ENCODE data around the gene UBE2F.

Gene UBE2F

DNA sequence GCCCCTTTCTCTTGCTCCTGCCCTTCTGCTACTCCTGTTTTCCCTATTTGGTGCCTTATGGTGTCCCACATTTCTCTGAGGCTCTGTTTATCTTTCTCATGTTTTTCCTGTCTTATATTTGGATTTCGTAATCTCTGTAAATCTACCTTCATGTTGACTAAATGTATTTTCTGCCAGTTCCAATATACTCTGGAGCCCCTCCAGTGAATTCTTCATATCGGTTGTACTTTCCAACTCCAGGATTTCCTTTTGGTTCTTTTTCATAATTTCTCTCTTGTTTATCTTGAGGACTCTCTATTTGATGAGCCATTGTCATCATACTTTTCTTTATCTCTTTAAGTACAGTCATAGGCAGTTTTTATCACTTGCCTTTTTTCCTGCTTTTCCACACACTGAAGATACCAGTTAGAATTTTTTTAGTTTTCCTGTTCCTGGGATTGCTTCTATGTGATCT lies 113.1 kb downstream of the UBE2F start:
- no peak for DNase-seq (ENCODE audit: low read depth in 2 of 2)

DNA sequence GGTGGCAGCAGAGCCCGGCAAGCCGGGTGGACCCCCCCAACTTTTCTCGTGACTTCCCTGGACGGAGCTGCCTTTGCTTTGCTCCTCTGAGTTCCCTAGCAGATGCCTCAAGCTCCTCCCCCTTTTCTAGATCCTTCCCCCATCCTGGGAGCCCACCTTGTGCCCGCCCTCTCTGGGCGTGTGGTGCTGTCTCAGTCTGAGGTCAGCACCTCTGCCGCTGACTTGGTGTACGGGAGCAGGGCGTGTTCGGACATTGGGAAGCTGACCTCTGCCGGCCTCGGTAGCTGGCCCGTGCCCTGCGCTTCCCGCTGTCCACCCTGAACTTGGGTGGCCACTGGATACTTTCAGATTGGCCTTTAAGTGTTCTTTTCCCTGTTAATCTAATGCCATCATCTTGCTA lies 113.7 kb downstream of the UBE2F start:
- no peak for DNase-seq (ENCODE audit: low read depth in 2 of 2)

DNA sequence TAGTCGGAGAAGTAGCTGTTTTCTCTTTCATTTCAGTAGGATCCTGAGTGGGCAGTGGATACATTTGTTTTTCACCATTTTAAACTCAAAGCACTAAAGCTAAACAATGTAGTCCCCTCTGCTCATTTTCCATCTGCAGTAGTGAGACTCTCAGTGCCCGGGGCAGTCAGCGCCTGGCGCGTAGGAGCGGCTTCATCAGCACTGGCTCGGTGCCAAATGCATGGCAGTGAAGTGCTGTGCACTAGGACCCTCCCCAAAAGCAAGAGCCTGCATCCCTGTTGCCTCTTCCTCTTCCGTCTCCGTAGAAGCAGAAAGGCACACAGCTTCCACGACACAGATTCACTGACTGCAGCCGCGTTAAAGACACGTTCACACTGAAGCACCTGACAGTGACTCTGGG lies 114.3 kb downstream of the UBE2F start:
- DNase-seq (ENCODE audit: low read depth in 2 of 2) = no peak

DNA sequence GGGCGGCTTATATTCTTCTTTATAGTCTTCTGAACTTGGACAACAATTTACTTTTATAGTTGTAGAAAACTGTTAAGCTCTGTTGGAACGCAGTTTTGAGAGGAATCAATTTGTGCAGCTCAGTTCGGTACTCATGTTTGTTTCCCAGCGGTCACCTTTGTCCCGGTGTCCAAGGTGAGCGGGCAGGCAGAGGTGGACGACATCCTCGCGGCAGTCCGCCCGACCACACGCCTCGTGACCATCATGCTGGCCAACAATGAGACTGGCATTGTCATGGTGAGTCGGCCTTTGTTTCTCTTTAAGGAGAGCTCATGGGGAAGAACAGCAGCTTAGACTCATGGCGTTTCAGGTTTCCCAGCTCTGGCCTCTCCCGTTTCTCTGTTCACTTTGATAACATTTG lies 114.7 kb downstream of the UBE2F start:
- DNase-seq (ENCODE audit: low read depth in 2 of 2) = no peak

DNA sequence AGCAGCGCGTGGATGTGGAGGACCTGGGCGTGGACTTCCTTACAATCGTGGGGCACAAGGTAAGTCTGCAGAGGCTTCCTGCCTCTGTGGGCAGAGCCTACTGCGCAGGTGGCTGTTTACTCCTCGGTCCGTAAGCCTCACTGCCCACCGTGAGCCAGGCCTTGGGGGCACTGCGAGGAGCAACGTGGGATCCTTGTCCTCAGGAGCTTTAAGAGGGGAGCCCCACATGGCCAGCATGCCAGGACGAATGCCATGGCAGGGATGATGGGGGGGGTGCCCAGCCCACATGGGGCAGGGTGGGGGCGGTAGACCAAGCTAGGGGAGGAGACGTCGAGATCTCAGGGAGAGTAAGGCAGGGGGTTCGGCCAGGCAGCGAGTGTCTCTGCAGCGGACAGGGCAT lies 115.3 kb downstream of the UBE2F start:
- DNase-seq (ENCODE audit: low read depth in 2 of 2) = no peak

DNA sequence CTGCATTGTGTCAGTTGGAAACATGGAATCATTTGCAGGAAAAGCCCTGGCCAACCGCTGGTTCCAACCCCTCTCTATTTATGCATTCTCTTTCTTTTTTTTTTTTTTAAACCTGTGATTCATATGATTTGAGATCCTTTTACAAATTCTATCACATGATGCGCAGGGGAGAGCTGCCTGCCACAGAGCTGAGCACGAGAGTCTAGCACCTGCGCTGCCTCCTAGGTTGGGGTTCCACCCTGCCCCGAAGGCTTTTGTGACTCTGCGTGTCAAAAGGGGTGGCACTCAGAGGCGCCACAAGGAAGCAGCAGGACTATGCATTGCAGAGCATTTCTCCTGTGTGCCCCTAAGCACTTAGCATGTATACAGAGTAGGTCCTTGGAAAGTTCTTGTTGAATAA lies 116.0 kb downstream of the UBE2F start:
- DNase-seq (ENCODE audit: low read depth in 2 of 2) = no peak

DNA sequence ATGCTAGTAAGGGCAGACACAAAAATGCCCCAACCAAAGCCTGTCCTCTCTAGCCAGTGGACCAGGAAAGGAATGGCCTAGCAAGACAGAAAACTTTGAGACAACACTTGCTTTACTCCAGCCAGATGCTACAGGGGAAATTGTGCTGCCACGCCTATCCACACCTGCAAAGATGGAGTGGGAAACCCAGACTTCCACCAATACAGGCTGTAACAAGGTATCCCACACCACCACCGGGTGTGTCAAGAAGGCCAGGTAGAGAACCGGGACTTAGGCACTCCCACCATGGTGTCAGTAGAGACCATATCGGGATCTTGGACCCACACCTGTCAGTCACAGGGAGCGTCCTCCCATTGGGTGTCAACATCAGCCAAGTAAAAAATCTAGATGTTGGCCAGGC lies 117.1 kb downstream of the UBE2F start:
- no peak for DNase-seq (ENCODE audit: low read depth in 2 of 2)

DNA sequence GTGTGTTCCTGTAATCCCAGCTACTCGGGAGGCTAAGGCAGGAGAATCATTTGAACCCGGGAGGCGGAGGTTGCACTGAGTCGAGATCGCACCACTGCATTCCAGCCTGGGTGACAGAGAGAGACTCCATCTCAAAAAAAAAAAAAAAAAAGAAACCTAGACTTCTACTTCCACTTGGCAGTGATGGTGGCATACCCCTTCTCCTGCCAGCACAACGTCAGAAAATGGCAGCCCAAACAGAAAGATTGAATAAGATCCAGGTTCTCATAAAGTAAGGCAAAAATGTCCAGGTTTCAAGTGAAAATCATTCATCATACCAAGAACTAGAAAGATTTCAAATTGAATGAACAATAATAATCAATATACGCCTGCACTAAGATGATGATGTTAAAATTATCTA lies 117.9 kb downstream of the UBE2F start:
- DNase-seq (ENCODE audit: low read depth in 2 of 2) = no peak

DNA sequence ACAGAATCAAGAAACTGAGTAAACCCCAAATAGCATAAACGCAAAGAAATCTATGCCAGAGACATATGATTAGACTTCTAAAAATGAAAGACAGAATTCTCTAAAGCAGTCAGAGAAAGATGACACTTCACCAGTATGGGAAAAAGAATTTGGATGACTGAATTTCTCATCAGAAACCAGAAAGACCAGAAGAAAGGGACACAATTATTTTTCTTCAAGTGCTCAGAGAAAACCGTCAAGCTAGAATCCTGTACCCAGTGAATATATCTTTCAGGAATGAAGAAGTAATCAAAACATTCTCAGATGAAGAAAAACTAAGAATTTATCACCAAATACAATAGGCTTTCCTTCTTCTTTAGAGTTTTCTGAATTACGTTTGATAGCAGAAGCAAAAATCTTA lies 119.1 kb downstream of the UBE2F start:
- no peak for DNase-seq (ENCODE audit: low read depth in 2 of 2)

DNA sequence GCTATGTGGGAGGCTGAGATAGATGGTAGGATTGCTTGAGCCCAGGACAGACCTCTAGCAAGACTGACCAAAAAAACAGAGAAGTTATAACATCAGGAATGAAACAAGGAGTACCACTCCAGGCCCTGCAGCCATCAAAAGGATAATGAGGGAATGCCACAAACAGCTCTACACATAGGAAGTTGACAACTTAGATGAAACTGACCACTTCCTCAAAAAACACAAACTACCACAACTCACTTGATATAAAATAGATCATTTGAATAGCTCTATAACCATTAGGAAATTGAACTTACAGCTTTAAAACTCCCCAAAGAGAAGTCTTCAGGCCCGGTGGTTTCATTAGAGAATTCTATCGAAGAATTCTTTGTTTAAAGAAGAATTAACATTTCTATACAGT lies 120.4 kb downstream of the UBE2F start:
- no peak for DNase-seq (ENCODE audit: low read depth in 2 of 2)

DNA sequence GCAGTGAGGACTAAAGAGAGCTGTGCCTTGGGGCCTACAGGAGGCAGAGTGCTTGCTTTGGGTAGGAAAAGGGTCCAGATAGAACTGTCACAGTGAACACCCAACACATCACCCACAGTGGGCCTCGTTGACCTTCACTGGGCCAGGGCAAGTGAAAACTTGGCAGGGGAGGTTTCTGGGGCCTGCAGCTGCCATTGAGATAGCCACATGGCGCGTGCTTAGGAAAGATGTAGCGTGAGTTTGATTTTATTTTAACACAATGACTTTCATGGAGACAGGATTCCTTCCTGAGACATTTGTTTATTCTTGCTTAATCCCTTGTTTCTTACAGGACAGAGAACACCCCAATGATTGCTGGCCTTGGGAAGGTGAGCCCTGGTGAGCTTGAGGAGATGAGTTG lies 124.1 kb downstream of the UBE2F start:
- no peak for DNase-seq (ENCODE audit: low read depth in 2 of 2)

DNA sequence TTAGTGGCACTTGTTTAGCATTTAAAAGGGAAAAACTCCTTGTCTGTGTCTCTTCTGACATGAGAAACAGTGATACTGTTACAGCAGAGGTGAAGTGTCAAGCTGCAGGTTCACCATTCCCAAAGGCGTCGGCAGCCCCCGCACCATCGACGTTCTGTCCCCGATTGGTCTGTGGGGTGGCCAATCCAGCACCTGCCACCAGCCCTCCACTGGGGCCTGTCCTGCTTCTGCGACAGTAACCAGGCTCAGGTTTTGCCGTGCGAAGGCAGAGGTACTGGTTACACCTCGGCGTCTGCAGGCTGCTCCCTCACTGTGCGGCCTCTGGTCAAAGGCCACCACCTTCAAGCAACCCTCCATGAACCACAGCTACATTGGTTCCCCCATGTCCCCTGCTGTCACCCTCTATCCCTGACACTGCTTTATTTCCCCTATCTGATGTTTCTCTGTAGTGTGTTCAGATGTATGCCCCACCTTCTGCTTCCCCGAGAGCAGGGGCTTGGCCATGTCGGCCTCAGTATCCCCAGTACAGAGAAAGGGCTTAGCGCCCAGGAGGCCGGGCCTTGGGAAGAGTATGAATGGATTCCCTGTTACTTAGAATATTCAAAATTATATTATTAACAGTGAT lies 124.7 kb downstream of the UBE2F start:
- DNase-seq (ENCODE audit: low read depth in 2 of 2) = no peak

Data from stimulated activated CD8-positive, alpha-beta memory T cell treated with anti-CD3 and anti-CD28 coated beads, Interleukin-2, amount 100 ng/mL, for 48 hours (primary cell).